Measurements from ENCODE around the gene AIDA. TPM values are rescaled to one million over a fixed set of nuclear protein-coding genes. Genes with fewer than 3 reads are reported as not detected.
A peak's percentile ranks its signal among the peaks of the same experiment; 100 is the strongest.

AIDA gene
- total RNA-seq, 1 experiment from 2014 or later: 38.0 TPM

DNA sequence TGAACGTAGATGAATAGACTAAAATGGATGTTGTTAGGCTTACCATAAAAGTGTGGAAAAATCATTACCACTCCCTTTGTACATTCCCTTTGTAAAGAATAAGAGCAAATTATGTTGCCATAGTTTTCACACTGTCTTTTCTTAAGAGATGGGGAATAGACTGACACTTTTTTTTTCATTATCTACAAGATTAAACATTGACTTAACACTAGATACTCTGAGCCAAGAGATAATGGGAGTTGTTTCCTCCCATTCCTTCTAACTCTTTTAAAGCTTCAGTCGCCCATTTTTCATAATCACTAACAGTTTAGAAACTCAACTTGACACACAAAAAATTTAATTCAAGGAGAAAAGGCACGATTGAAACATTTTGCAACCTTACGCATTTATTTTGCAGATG lies 10.1 kb downstream of the AIDA start:
- Histone ChIP-seq H3K9me2 (replicated peaks; ENCODE audit: low read length) (no peaks in the 10 kb centered on the region), H4K20me1 (ENCODE audit: low read length) (0 out of 2 replicates have a peak, but pooled peaks cover 3% of the 10 kb centered on the region), H3K4me2 (ENCODE audit: low read length) (no peak overlapping the region), H3K36me3 (ENCODE audit: low read depth, low read length) (peaks cover 8% of the 10 kb centered on the region; the same call in 1 of the 2 replicates), H3K9me3 (ENCODE audit: low read length) (no peaks in the 10 kb centered on the region), H3F3A (ENCODE audit: low read length, unreplicated experiment) (no peaks in the 10 kb centered on the region), H3K4me3 (ENCODE audit: low read length) (no peak overlapping the region), H3K27me3 (ENCODE audit: low read length) (no peaks in the 10 kb centered on the region), H3K4me1 (ENCODE audit: insufficient read depth, low read length) (no peaks in the 10 kb centered on the region), H3K9ac (ENCODE audit: low read length) (no peak overlapping the region), H3K79me2 (ENCODE audit: low read length) (peaks cover 40% of the 10 kb centered on the region), H3K27ac (ENCODE audit: low read length) (no peak overlapping the region), H2AFZ (ENCODE audit: low read length) (no peak overlapping the region)
- intact Hi-C loops (cut with micrococcal nuclease): no loop called here
- DNase-seq: no peak
- TF ChIP-seq, protein P1, sequence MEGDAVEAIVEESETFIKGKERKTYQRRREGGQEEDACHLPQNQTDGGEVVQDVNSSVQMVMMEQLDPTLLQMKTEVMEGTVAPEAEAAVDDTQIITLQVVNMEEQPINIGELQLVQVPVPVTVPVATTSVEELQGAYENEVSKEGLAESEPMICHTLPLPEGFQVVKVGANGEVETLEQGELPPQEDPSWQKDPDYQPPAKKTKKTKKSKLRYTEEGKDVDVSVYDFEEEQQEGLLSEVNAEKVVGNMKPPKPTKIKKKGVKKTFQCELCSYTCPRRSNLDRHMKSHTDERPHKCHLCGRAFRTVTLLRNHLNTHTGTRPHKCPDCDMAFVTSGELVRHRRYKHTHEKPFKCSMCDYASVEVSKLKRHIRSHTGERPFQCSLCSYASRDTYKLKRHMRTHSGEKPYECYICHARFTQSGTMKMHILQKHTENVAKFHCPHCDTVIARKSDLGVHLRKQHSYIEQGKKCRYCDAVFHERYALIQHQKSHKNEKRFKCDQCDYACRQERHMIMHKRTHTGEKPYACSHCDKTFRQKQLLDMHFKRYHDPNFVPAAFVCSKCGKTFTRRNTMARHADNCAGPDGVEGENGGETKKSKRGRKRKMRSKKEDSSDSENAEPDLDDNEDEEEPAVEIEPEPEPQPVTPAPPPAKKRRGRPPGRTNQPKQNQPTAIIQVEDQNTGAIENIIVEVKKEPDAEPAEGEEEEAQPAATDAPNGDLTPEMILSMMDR (conservative IDR thresholded peaks at IDR 0.05; ENCODE audit: low read depth, low read length): no peak
- TF ChIP-seq EZH2 (IDR thresholded peaks at IDR 0.05; ENCODE audit: low read length, unreplicated experiment) (no peak), EZH2phosphoT487 (IDR thresholded peaks at IDR 0.05; ENCODE audit: borderline replicate concordance, low read length) (no peak)
- ATAC-seq: no peak
- POLR2A ChIA-PET (ENCODE audit: unreplicated experiment): no interaction called here
- CTCF ChIA-PET: no interaction called here
- BruUV-seq (replicated peaks): TSS peak; percentile 10

DNA sequence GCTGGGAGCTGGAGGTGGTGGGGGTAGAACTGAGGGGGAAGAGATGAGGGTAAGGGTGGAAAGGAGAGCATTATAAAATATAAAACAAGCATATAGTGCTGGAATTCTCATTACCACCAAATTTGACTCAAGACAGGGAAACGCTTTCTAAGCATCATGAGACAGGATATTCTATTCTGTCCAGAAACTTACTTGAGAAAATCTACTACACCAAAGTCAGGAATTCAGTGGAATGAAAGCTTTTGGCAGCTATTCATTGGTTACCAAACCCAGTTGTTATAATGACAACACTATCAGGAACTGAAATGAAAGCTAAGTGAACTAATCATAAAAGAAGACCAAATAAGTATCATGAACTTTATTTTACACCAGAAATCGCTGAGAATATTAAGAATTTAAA lies 14.5 kb downstream of the AIDA start:
- intact Hi-C loops (cut with micrococcal nuclease): no loop called here
- BruUV-seq (replicated peaks): no TSS peak
- H3K4me1 ChIP-seq (ENCODE audit: insufficient read depth, low read length): no peaks in the 10 kb centered on the region

DNA sequence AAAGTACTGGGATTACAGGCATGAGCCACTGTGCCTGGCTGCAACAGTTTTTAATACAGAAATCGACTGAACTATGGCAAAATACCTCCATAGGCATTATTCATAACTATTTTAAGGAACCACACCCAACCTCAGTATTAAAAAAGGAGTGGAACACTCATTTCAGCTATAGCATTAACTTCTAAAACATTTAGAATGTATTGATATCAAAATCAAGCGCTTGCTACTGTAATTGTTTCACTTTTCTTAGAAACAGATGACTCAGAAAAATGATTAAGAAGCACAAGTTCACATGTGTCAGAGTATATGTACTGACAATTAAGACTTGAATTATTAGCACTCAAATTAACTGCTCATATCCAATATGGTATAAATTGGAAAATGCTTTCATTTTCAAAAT lies 15.1 kb downstream of the AIDA start:
- no peak overlapping the region for H3K9ac ChIP-seq (ENCODE audit: low read length)
- no peak overlapping the region for H3K4me3 ChIP-seq (ENCODE audit: low read length)
- H3K9me3 ChIP-seq (ENCODE audit: low read length): no peaks in the 10 kb centered on the region
- POLR2A ChIA-PET (ENCODE audit: unreplicated experiment): interaction anchor here (0.7 kb wide), 1 partner anchor 13 kb away, joined by 4 read pairs; no protein-coding TSS in a partner anchor
- no peaks in the 10 kb centered on the region for H3K4me1 ChIP-seq (ENCODE audit: insufficient read depth, low read length)
- peaks cover 5% of the 10 kb centered on the region; the same call in 1 of the 2 replicates for H3K79me2 ChIP-seq (ENCODE audit: low read length)
- no TSS peak for BruUV-seq (replicated peaks)
- H3F3A ChIP-seq (ENCODE audit: low read length, unreplicated experiment): no peaks in the 10 kb centered on the region
- TF ChIP-seq, protein P1 (conservative IDR thresholded peaks at IDR 0.05; ENCODE audit: low read depth, low read length): no peak
- TF ChIP-seq EZH2 (IDR thresholded peaks at IDR 0.05; ENCODE audit: low read length, unreplicated experiment) (no peak), EZH2phosphoT487 (IDR thresholded peaks at IDR 0.05; ENCODE audit: borderline replicate concordance, low read length) (no peak)
- DNase-seq (no peak), ATAC-seq (no peak)
- CTCF ChIA-PET: no interaction called here
- intact Hi-C loops (cut with micrococcal nuclease): no loop called here
- no peak overlapping the region for H2AFZ ChIP-seq (ENCODE audit: low read length)
- H3K27ac ChIP-seq (ENCODE audit: low read length): no peak overlapping the region
- no peak overlapping the region for H3K4me2 ChIP-seq (ENCODE audit: low read length)
- H3K27me3 ChIP-seq (ENCODE audit: low read length): no peaks in the 10 kb centered on the region
- peaks cover 6% of the 10 kb centered on the region; the same call in 1 of the 2 replicates for H3K36me3 ChIP-seq (ENCODE audit: low read depth, low read length)
- no peaks in the 10 kb centered on the region for H3K9me2 ChIP-seq (replicated peaks; ENCODE audit: low read length)
- H4K20me1 ChIP-seq (ENCODE audit: low read length): 0 out of 2 replicates have a peak, but pooled peaks cover 3% of the 10 kb centered on the region

More for the DNA sequence above, 14.5 kb downstream of the AIDA start:
- TF ChIP-seq EZH2 (IDR thresholded peaks at IDR 0.05; ENCODE audit: low read length, unreplicated experiment) (no peak), EZH2phosphoT487 (IDR thresholded peaks at IDR 0.05; ENCODE audit: borderline replicate concordance, low read length) (no peak)
- TF ChIP-seq, protein P1 (conservative IDR thresholded peaks at IDR 0.05; ENCODE audit: low read depth, low read length): no peak
- DNase-seq: no peak
- no peak overlapping the region for H3K4me3 ChIP-seq (ENCODE audit: low read length)
- H2AFZ ChIP-seq (ENCODE audit: low read length): no peak overlapping the region
- ChIA-PET CTCF (no interaction called here), POLR2A (ENCODE audit: unreplicated experiment) (no interaction called here)
- no peaks in the 10 kb centered on the region for H3K27me3 ChIP-seq (ENCODE audit: low read length)
- H3K27ac ChIP-seq (ENCODE audit: low read length): no peak overlapping the region
- H3F3A ChIP-seq (ENCODE audit: low read length, unreplicated experiment): no peaks in the 10 kb centered on the region
- no peaks in the 10 kb centered on the region for H3K9me2 ChIP-seq (replicated peaks; ENCODE audit: low read length)
- ATAC-seq: no peak
- 0 out of 2 replicates have a peak, but pooled peaks cover 3% of the 10 kb centered on the region for H4K20me1 ChIP-seq (ENCODE audit: low read length)
- no peak overlapping the region for H3K4me2 ChIP-seq (ENCODE audit: low read length)
- H3K9ac ChIP-seq (ENCODE audit: low read length): no peak overlapping the region
- H3K9me3 ChIP-seq (ENCODE audit: low read length): no peaks in the 10 kb centered on the region
- H3K36me3 ChIP-seq (ENCODE audit: low read depth, low read length): peaks cover 11% of the 10 kb centered on the region; the same call in 1 of the 2 replicates
- peaks cover 5% of the 10 kb centered on the region; the same call in 1 of the 2 replicates for H3K79me2 ChIP-seq (ENCODE audit: low read length)
